HepG2 (cell line): Measurements from ENCODE around the gene GPC6. TPM values are rescaled to one million over a fixed set of nuclear protein-coding genes. Genes with fewer than 3 reads are reported as not detected.
A peak's percentile ranks its signal among the peaks of the same experiment; 100 is the strongest.

Experiments
- ATAC-seq: fragments of 200-7000 bp; cut with Tn5 transposase; 3 replicates; pipeline ENCODE4 v1.9.1; 2020; ENCODE audit warnings: mild to moderate bottlenecking, moderate library complexity
- BruUV-seq: library from RNA; stranded (reverse); fragments of 400-500 nt; replicated peaks from 2 replicates; lab custom pipeline; 2021; lab: Mats Ljungman, UMichigan
- CTCF ChIA-PET: fragments of 300-600 bp; formaldehyde crosslinking; extraction: SDS; loops from one replicate; lab custom pipeline; 2021; ENCODE audit warnings: low total read pairs, inconsistent platforms, low intra/inter-chr PET ratio; lab: Yijun Ruan, JAX
- POLR2A ChIA-PET: fragments of 350-600 bp; sonication (Branson Sonifier 250); formaldehyde crosslinking; loops from one replicate; lab custom pipeline; 2020; ENCODE audit warnings: antibody characterized with exemption, inconsistent platforms; lab: Yijun Ruan, JAX
- DNase-seq: peaks from one replicate; pipeline ENCODE4 v3.0.0-alpha.2; 2015; ENCODE audit warnings: low spot score
- FAIRE-seq: peaks from 3 replicates; lab custom pipeline; 2011; peaks lifted over from hg19 to GRCh38; lab: Jason Lieb, UNC
- H2AFZ ChIP-seq: one replicate; pipeline ENCODE4 v1.6.1; 2011; ENCODE audit warnings: low read length, inconsistent platforms
- H3K27ac ChIP-seq: fragments of 300-600 bp; 3 replicates; pipeline ENCODE4 v1.8.0; 2011; ENCODE audit warnings: mixed run types, mild to moderate bottlenecking, mixed read lengths, low read length, inconsistent platforms; ENCODE audit not compliant: insufficient read depth; ENCODE audit errors: extremely low read length
- H3K27me3 ChIP-seq, 2 experiments: fragments of 200-600 bp in 1 of 2; 2 replicates in 1 of 2; 3 replicates in 1 of 2; pipeline versions ENCODE4 v1.6.0 to v1.8.0; 2011; ENCODE audit warnings: low read length in 2 of 2, mild to moderate bottlenecking in 2 of 2, moderate library complexity in 2 of 2, inconsistent platforms in 1 of 2; ENCODE audit not compliant: insufficient read depth in 2 of 2, control insufficient read depth in 1 of 2
- H3K36me3 ChIP-seq, 2 experiments: fragments of 200-600 bp in 1 of 2; replicated peaks in 1 of 2; 2 replicates in 1 of 2; 3 replicates in 1 of 2; pipeline versions ENCODE4 v1.5.1 to v1.8.0; 2011; ENCODE audit warnings: low read length in 2 of 2, inconsistent platforms in 1 of 2; ENCODE audit not compliant: insufficient read depth in 2 of 2, control insufficient read depth in 1 of 2
- H3K4me1 ChIP-seq: 2 replicates; pipeline ENCODE4 v1.5.1; 2012; ENCODE audit warnings: low read length, inconsistent platforms; ENCODE audit not compliant: insufficient read depth
- H3K4me2 ChIP-seq: 2 replicates; pipeline ENCODE4 v1.6.0; 2011; ENCODE audit warnings: low read depth, low read length, inconsistent platforms
- H3K4me3 ChIP-seq, 3 experiments: fragments of 200-600 bp in 1 of 3; sonication (generic), shearing (Covaris generic) in 1 of 3; replicated peaks in 1 of 3; 2 replicates each; pipeline ENCODE4 v1.5.1; 2011 to 2016; ENCODE audit warnings: low read length in 3 of 3, inconsistent platforms in 2 of 3, low read depth in 2 of 3, mild to moderate bottlenecking in 2 of 3, control low read depth in 1 of 3, mixed read lengths in 1 of 3; ENCODE audit not compliant: insufficient read depth in 1 of 3
- H3K79me2 ChIP-seq: one replicate; pipeline ENCODE4 v1.6.1; 2011; ENCODE audit warnings: low read length, inconsistent platforms; ENCODE audit not compliant: insufficient read depth
- H3K9ac ChIP-seq: 2 replicates; pipeline ENCODE4 v1.6.0; 2011; ENCODE audit warnings: mild to moderate bottlenecking, low read depth, low read length, inconsistent platforms; ENCODE audit not compliant: insufficient read depth
- H3K9me3 ChIP-seq: 2 replicates; pipeline ENCODE4 v1.5.1; 2012; ENCODE audit warnings: mild to moderate bottlenecking, low read length
- H4K20me1 ChIP-seq: 2 replicates; pipeline ENCODE4 v1.6.0; 2011; ENCODE audit warnings: inconsistent platforms, mild to moderate bottlenecking, low read length, moderate library complexity; ENCODE audit not compliant: insufficient read depth
- DPF2 ChIP-seq: sonication (generic); formaldehyde crosslinking; IDR thresholded peaks from 2 replicates; pipeline ENCODE4 v1.4.0; 2020; ENCODE audit warnings: mild to moderate bottlenecking, low read depth, missing genetic modification reagents, borderline replicate concordance
- EHMT2 ChIP-seq: fragments of 200-600 bp; sonication (generic); IDR thresholded peaks from 2 replicates; pipeline ENCODE4 v1.7.0; 2017; ENCODE audit warnings: antibody characterized with exemption, low read depth, low read length, borderline replicate concordance
- MIER2 ChIP-seq: IDR thresholded peaks from 2 replicates; pipeline ENCODE4 v1.6.1; 2016; ENCODE audit warnings: missing biosample characterization, missing genetic modification reagents
- MYC ChIP-seq: sonication (generic); formaldehyde crosslinking; IDR thresholded peaks from 2 replicates; pipeline ENCODE4 v1.9.0; 2021; ENCODE audit warnings: missing genetic modification reagents, borderline replicate concordance
- SSRP1 ChIP-seq: IDR thresholded peaks from 2 replicates; pipeline ENCODE4 v1.6.1; 2016; ENCODE audit warnings: control low read depth
- TBX2 ChIP-seq: sonication (generic); formaldehyde crosslinking; IDR thresholded peaks from 2 replicates; pipeline ENCODE4 v1.5.0; 2020; ENCODE audit warnings: missing genetic modification reagents, mild to moderate bottlenecking, borderline replicate concordance
- ZMYM4 ChIP-seq: sonication (generic); formaldehyde crosslinking; IDR thresholded peaks from 2 replicates; pipeline ENCODE4 v1.8.1; 2023; ENCODE audit warnings: mild to moderate bottlenecking, missing genetic modification reagents
- ZNF501 ChIP-seq: sonication (generic); formaldehyde crosslinking; IDR thresholded peaks from 2 replicates; pipeline ENCODE4 v1.5.1; 2020; ENCODE audit warnings: mild to moderate bottlenecking, moderate library complexity, missing genetic modification reagents
- ZNF747 ChIP-seq: sonication (generic); formaldehyde crosslinking; IDR thresholded peaks from 2 replicates; pipeline ENCODE4 v1.8.1; 2023; ENCODE audit warnings: missing genetic modification reagents, mild to moderate bottlenecking, borderline replicate concordance
- WGBS: methylation state at CpG from one replicate; pipeline ENCODE4 v1.1.6; 2017; ENCODE audit warnings: low lambda C conversion rate; 5-methylcytosine and 5-hydroxymethylcytosine counted together
- in situ Hi-C: cut with HindIII; loops from 2 replicates; pipeline ENCODE4 v1.10.0; 2017; ENCODE audit warnings: low pct_unique_long_range_greater_than_20kb; ENCODE audit not compliant: extremely low pct_ligation_motif_present
- intact Hi-C: fragments of 100-400 bp; cut with micrococcal nuclease; formaldehyde crosslinking; loops from one replicate; pipeline ENCODE4 v1.10.0; 2022; ENCODE audit not compliant: unreplicated experiment
- polyA plus RNA-seq, 8 experiments: library from polyadenylated mRNA; depleted of rRNA in 3 of 8; stranded (reverse) in 7 of 8; unstranded in 1 of 8; fragments of >200 nt; fragmentation: Illumina TruSeq in 4 of 8; extraction: Trizol in 4 of 8; gene quantifications; 2 replicates each; pipeline versions ENCODE4 v1.2.1 to v1.2.3, GENCODE V29; 2011 to 2016; ENCODE audit warnings: low read depth in 4 of 8, missing spikeins in 1 of 8, mixed read lengths in 1 of 8; ENCODE audit not compliant: insufficient read depth in 1 of 8
- total RNA-seq, 5 experiments: library from RNA; depleted of rRNA; stranded (reverse); fragments of >200 nt; fragmentation: Illumina TruSeq; extraction: Trizol; gene quantifications; 2 replicates each; pipeline ENCODE4 v1.2.3, GENCODE V29; 2016; ENCODE audit warnings: low read depth in 1 of 5
- TF ChIP-seq, protein P1 (sequence below): sonication (generic); formaldehyde crosslinking; IDR thresholded peaks from 2 replicates; pipeline ENCODE4 v1.5.0; 2020; ENCODE audit warnings: mild to moderate bottlenecking, missing genetic modification reagents, borderline replicate concordance
- TF ChIP-seq, protein P2 (sequence below): sonication (generic); formaldehyde crosslinking; IDR thresholded peaks from 2 replicates; pipeline ENCODE4 v1.5.1; 2020; ENCODE audit warnings: missing genetic modification reagents, mild to moderate bottlenecking, borderline replicate concordance
- TF ChIP-seq, protein P3 (sequence below): sonication (generic); formaldehyde crosslinking; IDR thresholded peaks from 2 replicates; pipeline ENCODE4 v1.4.0; 2020; ENCODE audit warnings: missing genetic modification reagents

Gene GPC6
- total and polyA plus RNA-seq, 2 of the 13 experiments (the other 11 are each of a cell fraction or from before 2014, with no cell fraction given), result 24.5 to 33.9 TPM

DNA sequence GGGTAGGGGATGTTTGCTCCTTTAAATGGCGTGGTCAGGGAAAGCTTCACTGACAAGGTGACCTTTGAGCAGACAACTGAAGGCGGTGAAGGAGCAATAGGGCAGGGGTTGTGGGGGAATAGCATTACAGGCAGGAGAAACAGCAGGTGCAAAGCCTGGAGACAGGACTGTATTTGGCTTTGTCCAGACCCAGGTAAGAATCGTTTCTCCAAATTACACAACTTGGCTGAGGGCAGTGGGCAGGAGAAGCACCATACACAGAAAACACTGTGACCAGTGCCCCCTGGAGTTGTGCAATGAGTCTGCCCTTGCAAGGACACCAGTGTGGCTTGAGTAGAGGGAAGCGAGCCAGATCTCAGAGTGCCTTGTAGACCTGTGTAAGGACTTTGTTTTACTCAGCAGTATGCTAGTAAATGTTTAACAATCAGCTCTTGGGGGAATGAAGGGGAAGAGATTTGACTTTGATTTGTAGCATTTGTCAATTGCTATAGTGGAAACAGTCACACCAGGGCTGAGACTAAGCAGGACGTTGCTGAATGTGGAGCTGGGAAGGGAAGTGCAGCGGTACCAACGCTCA is 892.8 kb downstream of the GPC6 start:
- no peaks in the 10 kb centered on the region for H3K36me3 ChIP-seq
- BruUV-seq, result TSS peak; percentile 49
- H3K27ac ChIP-seq, result peak overlapping the region; percentile 90
- 8% methylated on average over 7 of the region's 7 CpGs for WGBS
- in situ Hi-C loops, result no loop called here
- H3K4me3 ChIP-seq, result peak overlapping the region; percentile 19 to 58 (median 26); a peak in 4 of 6 replicates
- no peaks in the 10 kb centered on the region for H3K79me2 ChIP-seq
- H3K9ac ChIP-seq, result peak overlapping the region; percentile 53
- ChIA-PET CTCF (no interaction called here), POLR2A (interaction anchor here (0.6 to 1.5 kb wide), 9 partner anchors 63 to 892 kb away, joined by 3 to 13 read pairs (median 5); partner anchors contain the start of gene TGDS)
- peak overlapping the region; percentile 93 for H3K4me2 ChIP-seq
- H4K20me1 ChIP-seq, result no peaks in the 10 kb centered on the region
- H2AFZ ChIP-seq, result no peak overlapping the region
- FAIRE-seq (peak; percentile 96), DNase-seq (peak; percentile 90), ATAC-seq (peak; percentile 99)
- H3K9me3 ChIP-seq, result no peaks in the 10 kb centered on the region
- no peaks in the 10 kb centered on the region for H3K27me3 ChIP-seq
- intact Hi-C loops, result loop anchor here (2.0 to 10.0 kb wide), 3 partner anchors 175 to 895 kb away; partner anchors contain the start of gene GPC6
- H3K4me1 ChIP-seq, result peaks cover 31% of the 10 kb centered on the region
- TF ChIP-seq SSRP1, result 0 out of 2 replicates have a peak, but pooled peaks have one; percentile 33
- 0 out of 2 replicates have a peak, but pooled peaks have one; percentile 61 for TF ChIP-seq ZNF747 (CRISPR knock-in tag)
- peak; percentile 57; the same call in 1 of the 2 replicates for TF ChIP-seq ZNF501 (CRISPR knock-in tag)
- TF ChIP-seq EHMT2, result peak; percentile 76; the same call in 1 of the 2 replicates
- TF ChIP-seq, protein P1, sequence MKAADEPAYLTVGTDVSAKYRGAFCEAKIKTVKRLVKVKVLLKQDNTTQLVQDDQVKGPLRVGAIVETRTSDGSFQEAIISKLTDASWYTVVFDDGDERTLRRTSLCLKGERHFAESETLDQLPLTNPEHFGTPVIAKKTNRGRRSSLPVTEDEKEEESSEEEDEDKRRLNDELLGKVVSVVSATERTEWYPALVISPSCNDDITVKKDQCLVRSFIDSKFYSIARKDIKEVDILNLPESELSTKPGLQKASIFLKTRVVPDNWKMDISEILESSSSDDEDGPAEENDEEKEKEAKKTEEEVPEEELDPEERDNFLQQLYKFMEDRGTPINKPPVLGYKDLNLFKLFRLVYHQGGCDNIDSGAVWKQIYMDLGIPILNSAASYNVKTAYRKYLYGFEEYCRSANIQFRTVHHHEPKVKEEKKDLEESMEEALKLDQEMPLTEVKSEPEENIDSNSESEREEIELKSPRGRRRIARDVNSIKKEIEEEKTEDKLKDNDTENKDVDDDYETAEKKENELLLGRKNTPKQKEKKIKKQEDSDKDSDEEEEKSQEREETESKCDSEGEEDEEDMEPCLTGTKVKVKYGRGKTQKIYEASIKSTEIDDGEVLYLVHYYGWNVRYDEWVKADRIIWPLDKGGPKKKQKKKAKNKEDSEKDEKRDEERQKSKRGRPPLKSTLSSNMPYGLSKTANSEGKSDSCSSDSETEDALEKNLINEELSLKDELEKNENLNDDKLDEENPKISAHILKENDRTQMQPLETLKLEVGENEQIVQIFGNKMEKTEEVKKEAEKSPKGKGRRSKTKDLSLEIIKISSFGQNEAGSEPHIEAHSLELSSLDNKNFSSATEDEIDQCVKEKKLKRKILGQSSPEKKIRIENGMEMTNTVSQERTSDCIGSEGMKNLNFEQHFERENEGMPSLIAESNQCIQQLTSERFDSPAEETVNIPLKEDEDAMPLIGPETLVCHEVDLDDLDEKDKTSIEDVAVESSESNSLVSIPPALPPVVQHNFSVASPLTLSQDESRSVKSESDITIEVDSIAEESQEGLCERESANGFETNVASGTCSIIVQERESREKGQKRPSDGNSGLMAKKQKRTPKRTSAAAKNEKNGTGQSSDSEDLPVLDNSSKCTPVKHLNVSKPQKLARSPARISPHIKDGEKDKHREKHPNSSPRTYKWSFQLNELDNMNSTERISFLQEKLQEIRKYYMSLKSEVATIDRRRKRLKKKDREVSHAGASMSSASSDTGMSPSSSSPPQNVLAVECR (CRISPR knock-in tag), result peak; percentile 49; the same call in 1 of the 2 replicates
- peak; percentile 99 for TF ChIP-seq ZMYM4 (CRISPR knock-in tag)
- no peak for TF ChIP-seq MYC (CRISPR knock-in tag)
- 0 out of 2 replicates have a peak, but pooled peaks have one; percentile 48 for TF ChIP-seq MIER2 (CRISPR knock-in tag)
- peak; percentile 83 for TF ChIP-seq TBX2 (CRISPR knock-in tag)
- TF ChIP-seq, protein P2, sequence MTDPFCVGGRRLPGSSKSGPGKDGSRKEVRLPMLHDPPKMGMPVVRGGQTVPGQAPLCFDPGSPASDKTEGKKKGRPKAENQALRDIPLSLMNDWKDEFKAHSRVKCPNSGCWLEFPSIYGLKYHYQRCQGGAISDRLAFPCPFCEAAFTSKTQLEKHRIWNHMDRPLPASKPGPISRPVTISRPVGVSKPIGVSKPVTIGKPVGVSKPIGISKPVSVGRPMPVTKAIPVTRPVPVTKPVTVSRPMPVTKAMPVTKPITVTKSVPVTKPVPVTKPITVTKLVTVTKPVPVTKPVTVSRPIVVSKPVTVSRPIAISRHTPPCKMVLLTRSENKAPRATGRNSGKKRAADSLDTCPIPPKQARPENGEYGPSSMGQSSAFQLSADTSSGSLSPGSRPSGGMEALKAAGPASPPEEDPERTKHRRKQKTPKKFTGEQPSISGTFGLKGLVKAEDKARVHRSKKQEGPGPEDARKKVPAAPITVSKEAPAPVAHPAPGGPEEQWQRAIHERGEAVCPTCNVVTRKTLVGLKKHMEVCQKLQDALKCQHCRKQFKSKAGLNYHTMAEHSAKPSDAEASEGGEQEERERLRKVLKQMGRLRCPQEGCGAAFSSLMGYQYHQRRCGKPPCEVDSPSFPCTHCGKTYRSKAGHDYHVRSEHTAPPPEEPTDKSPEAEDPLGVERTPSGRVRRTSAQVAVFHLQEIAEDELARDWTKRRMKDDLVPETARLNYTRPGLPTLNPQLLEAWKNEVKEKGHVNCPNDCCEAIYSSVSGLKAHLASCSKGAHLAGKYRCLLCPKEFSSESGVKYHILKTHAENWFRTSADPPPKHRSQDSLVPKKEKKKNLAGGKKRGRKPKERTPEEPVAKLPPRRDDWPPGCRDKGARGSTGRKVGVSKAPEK (CRISPR knock-in tag), result peak; percentile 56; the same call in 1 of the 2 replicates
- TF ChIP-seq DPF2, result peak; percentile 86
- TF ChIP-seq, protein P3, sequence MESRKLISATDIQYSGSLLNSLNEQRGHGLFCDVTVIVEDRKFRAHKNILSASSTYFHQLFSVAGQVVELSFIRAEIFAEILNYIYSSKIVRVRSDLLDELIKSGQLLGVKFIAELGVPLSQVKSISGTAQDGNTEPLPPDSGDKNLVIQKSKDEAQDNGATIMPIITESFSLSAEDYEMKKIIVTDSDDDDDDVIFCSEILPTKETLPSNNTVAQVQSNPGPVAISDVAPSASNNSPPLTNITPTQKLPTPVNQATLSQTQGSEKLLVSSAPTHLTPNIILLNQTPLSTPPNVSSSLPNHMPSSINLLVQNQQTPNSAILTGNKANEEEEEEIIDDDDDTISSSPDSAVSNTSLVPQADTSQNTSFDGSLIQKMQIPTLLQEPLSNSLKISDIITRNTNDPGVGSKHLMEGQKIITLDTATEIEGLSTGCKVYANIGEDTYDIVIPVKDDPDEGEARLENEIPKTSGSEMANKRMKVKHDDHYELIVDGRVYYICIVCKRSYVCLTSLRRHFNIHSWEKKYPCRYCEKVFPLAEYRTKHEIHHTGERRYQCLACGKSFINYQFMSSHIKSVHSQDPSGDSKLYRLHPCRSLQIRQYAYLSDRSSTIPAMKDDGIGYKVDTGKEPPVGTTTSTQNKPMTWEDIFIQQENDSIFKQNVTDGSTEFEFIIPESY (CRISPR knock-in tag), result peak; percentile 43; the same call in 1 of the 2 replicates
